Measurements from ENCODE around the gene PSMG3. TPM values are rescaled to one million over a fixed set of nuclear protein-coding genes. Genes with fewer than 3 reads are reported as not detected.

The PSMG3 gene
- total and polyA plus RNA-seq, 7 experiments from 2014 or later: 12.1 to 57.9 (median 23.4) TPM

DNA sequence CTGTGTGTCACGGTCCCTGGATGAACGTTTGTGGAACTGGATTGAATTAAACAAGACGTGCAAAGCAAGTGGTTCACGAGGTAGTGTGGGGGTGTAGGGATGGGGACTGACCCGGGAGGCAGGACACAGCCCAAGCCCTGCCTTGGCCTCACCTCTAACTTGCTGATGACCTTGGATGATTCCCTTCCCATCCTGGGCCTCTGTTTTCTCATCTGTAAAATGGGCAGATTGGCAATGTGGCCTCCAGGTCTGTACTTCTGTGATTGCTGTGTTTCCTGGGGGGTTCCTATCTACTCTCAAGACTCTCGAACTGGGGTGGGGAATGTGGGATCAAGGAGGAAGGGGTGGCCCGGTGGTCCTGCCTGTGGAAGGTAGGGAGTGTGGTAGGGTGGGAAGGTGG lies 6.0 kb upstream of the PSMG3 start:
- ATAC-seq (no peak), DNase-seq (no peak)
- Mint-ChIP-seq H3K36me3 (peaks cover 0 to 4% (median 0%) of the 10 kb centered on the region in 5 donors), H3K27ac (no peak overlapping the region), H3K27me3 (no peaks in the 10 kb centered on the region), H3K4me3 (no peak overlapping the region), H3K9me3 (peaks cover 0 to 3% (median 0%) of the 10 kb centered on the region in 11 donors), H3K4me1 (peaks cover 19 to 38% (median 26%) of the 10 kb centered on the region in 7 donors)
- no peaks in the 10 kb centered on the region for H3K27me3 ChIP-seq (ENCODE audit: control insufficient read depth in 2 of 2, insufficient read depth in 2 of 2, low read length in 2 of 2)
- H3K4me1 ChIP-seq (ENCODE audit: control insufficient read depth in 2 of 2, insufficient read depth in 2 of 2, low read length in 2 of 2): peaks cover 3 to 12% of the 10 kb centered on the region in 2 donors
- CTCF ChIA-PET: no interaction called here
- POLR2A ChIA-PET: no interaction called here
- intact Hi-C loops (cut with micrococcal nuclease): loop anchor here in 1 of 2 donors (10.0 kb wide), 3 partner anchors 349 to 659 kb away; partner anchors contain the start of gene MAD1L1
- H3K27ac ChIP-seq (ENCODE audit: low read depth, low read length): no peak overlapping the region
- no peak overlapping the region for H3K4me3 ChIP-seq (ENCODE audit: low read length)
- no peaks in the 10 kb centered on the region for H3K9me3 ChIP-seq (ENCODE audit: control insufficient read depth in 2 of 3, low read length in 3 of 3)
- H3K36me3 ChIP-seq (ENCODE audit: control insufficient read depth in 2 of 3, insufficient read depth in 3 of 3, low read length in 3 of 3): no peaks in the 10 kb centered on the region

- Histone ChIP-seq H3K9me3 (ENCODE audit: control insufficient read depth in 2 of 3, low read length in 3 of 3) (no peaks in the 10 kb centered on the region), H3K27ac (ENCODE audit: low read depth, low read length) (no peak overlapping the region), H3K27me3 (ENCODE audit: control insufficient read depth in 2 of 2, insufficient read depth in 2 of 2, low read length in 2 of 2) (no peaks in the 10 kb centered on the region), H3K4me1 (ENCODE audit: control insufficient read depth in 2 of 2, insufficient read depth in 2 of 2, low read length in 2 of 2) (peaks cover 3 to 16% of the 10 kb centered on the region in 2 donors), H3K4me3 (ENCODE audit: low read length) (no peak overlapping the region), H3K36me3 (ENCODE audit: control insufficient read depth in 2 of 3, insufficient read depth in 3 of 3, low read length in 3 of 3) (peaks cover 0 to 12% (median 0%) of the 10 kb centered on the region in 3 experiments)
- Mint-ChIP-seq H3K4me1 (peaks cover 14 to 36% (median 26%) of the 10 kb centered on the region in 7 donors), H3K4me3 (peak overlapping the region in 7 of 10 donors; percentile 2 to 91 (median 49)), H3K9me3 (peaks cover 0 to 2% (median 0%) of the 10 kb centered on the region in 11 donors), H3K27ac (peak overlapping the region in 8 of 9 donors; percentile 11 to 84 (median 35)), H3K36me3 (peaks cover 0 to 6% (median 0%) of the 10 kb centered on the region in 5 donors), H3K27me3 (no peaks in the 10 kb centered on the region)
- ChIA-PET POLR2A (no interaction called here), CTCF (no interaction called here)
- ATAC-seq (no peak), DNase-seq (no peak)
- intact Hi-C loops (cut with micrococcal nuclease): loop anchor here (5.0 to 10.0 kb wide), 5 partner anchors 353 to 985 kb away; partner anchors contain the start of genes BRAT1 (in 1 of the 2), IQCE (in 1 of the 2) and MAD1L1 (in 1 of the 2)
Observed at GRCh38 chr7:1572111-1572822, 2.4 kb upstream of the PSMG3 start.

GRCh38 chr7:1569440-1569832 lies 396 bp downstream of the PSMG3 start:
- peaks cover 0 to 14% (median 0%) of the 10 kb centered on the region in 5 donors for H3K36me3 Mint-ChIP-seq
- H3K9me3 Mint-ChIP-seq: no peaks in the 10 kb centered on the region
- H3K27me3 ChIP-seq (ENCODE audit: control insufficient read depth in 2 of 2, insufficient read depth in 2 of 2, low read length in 2 of 2): no peaks in the 10 kb centered on the region
- H3K27me3 Mint-ChIP-seq: no peaks in the 10 kb centered on the region
- POLR2A ChIA-PET: interaction anchor here (1.4 kb wide), 1 partner anchor 37 kb away, joined by 5 read pairs; no protein-coding TSS in a partner anchor
- ATAC-seq (peak; percentile 49), DNase-seq (no peak)
- peak overlapping the region; percentile 95 for H3K27ac ChIP-seq (ENCODE audit: low read depth, low read length)
- H3K4me3 ChIP-seq (ENCODE audit: low read length): peak overlapping the region; percentile 90
- peaks cover 3 to 16% of the 10 kb centered on the region in 2 donors for H3K4me1 ChIP-seq (ENCODE audit: control insufficient read depth in 2 of 2, insufficient read depth in 2 of 2, low read length in 2 of 2)
- no peaks in the 10 kb centered on the region for H3K9me3 ChIP-seq (ENCODE audit: control insufficient read depth in 2 of 3, low read length in 3 of 3)
- CTCF ChIA-PET: interaction anchor here (0.9 to 1.7 kb wide), 2 partner anchors 10 to 13 kb away, joined by 3 to 5 read pairs; partner anchors contain the start of gene TMEM184A
- H3K36me3 ChIP-seq (ENCODE audit: control insufficient read depth in 2 of 3, insufficient read depth in 3 of 3, low read length in 3 of 3): peaks cover 0 to 30% (median 0%) of the 10 kb centered on the region in 3 experiments
- H3K4me3 Mint-ChIP-seq: peak overlapping the region; percentile 65 to 91 (median 82)
- H3K4me1 Mint-ChIP-seq: peaks cover 14 to 36% (median 26%) of the 10 kb centered on the region in 7 donors
- intact Hi-C loops (cut with micrococcal nuclease): loop anchor here in 1 of 2 donors (1.0 kb wide), 1 partner anchor 37 kb away; no protein-coding TSS in a partner anchor
- H3K27ac Mint-ChIP-seq: peak overlapping the region; percentile 36 to 88 (median 70)

- peaks cover 14 to 36% (median 26%) of the 10 kb centered on the region in 7 donors for H3K4me1 Mint-ChIP-seq
- no peak for ATAC-seq
- no peak for DNase-seq
- H3K4me3 Mint-ChIP-seq: peak overlapping the region; percentile 65 to 91 (median 82)
- POLR2A ChIA-PET: interaction anchor here (0.7 to 1.1 kb wide), 2 partner anchors 36 to 67 kb away, joined by 3 to 5 read pairs; no protein-coding TSS in a partner anchor
- no peaks in the 10 kb centered on the region for H3K9me3 Mint-ChIP-seq
- H3K27me3 ChIP-seq (ENCODE audit: control insufficient read depth in 2 of 2, insufficient read depth in 2 of 2, low read length in 2 of 2): no peaks in the 10 kb centered on the region
- peak overlapping the region; percentile 36 to 88 (median 70) for H3K27ac Mint-ChIP-seq
- peaks cover 3 to 16% of the 10 kb centered on the region in 2 donors for H3K4me1 ChIP-seq (ENCODE audit: control insufficient read depth in 2 of 2, insufficient read depth in 2 of 2, low read length in 2 of 2)
- intact Hi-C loops (cut with micrococcal nuclease): loop anchor here in 1 of 2 donors (1.0 kb wide), 1 partner anchor 37 kb away; no protein-coding TSS in a partner anchor
- no peaks in the 10 kb centered on the region for H3K9me3 ChIP-seq (ENCODE audit: control insufficient read depth in 2 of 3, low read length in 3 of 3)
- H3K4me3 ChIP-seq (ENCODE audit: low read length): peak overlapping the region; percentile 90
- CTCF ChIA-PET: interaction anchor here (0.9 kb wide), 1 partner anchor 13 kb away, joined by 3 read pairs; the partner anchor contains the start of gene TMEM184A
- peak overlapping the region; percentile 95 for H3K27ac ChIP-seq (ENCODE audit: low read depth, low read length)
- H3K27me3 Mint-ChIP-seq: no peaks in the 10 kb centered on the region
- peaks cover 0 to 14% (median 0%) of the 10 kb centered on the region in 5 donors for H3K36me3 Mint-ChIP-seq
- H3K36me3 ChIP-seq (ENCODE audit: control insufficient read depth in 2 of 3, insufficient read depth in 3 of 3, low read length in 3 of 3): peaks cover 0 to 30% (median 0%) of the 10 kb centered on the region in 3 experiments
Observed at GRCh38 chr7:1569016-1569415, 816 bp downstream of the PSMG3 start.

DNA sequence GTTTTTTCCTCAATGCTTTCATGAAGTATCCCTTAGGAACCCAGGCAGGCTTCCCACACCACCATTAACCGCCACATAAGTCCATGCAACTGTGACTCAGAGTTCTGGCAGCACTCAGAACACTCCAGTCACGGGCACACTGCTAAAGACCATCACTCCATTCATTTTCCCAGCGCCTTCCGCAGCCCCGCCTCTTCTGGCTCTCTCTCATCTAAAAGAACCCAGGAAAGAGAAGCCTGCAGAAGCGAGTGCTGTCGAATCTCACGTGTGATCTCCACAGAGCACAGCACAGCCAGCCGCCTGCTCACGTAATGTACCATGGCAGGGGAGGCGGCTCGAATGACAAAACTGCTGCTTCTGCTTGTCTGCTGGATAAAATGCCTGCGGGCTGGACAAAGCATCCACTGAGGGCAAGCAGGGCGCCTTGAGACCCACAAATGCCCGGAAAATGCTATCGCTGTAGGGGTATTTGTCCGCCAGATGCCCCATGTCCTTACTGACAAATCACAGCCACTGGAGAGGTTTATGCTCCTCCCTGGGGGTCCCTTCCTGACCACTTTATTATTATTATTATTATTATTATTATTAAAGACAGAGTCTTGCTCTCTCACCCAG lies 1.8 kb downstream of the PSMG3 start:
- H3K27me3 ChIP-seq (ENCODE audit: control insufficient read depth in 2 of 2, insufficient read depth in 2 of 2, low read length in 2 of 2): no peaks in the 10 kb centered on the region
- DNase-seq (no peak), ATAC-seq (no peak)
- ChIA-PET POLR2A (interaction anchor here (0.6 to 1.1 kb wide), 3 partner anchors 35 to 75 kb away, joined by 3 to 6 read pairs (median 5); no protein-coding TSS in a partner anchor), CTCF (no interaction called here)
- Mint-ChIP-seq H3K9me3 (no peaks in the 10 kb centered on the region), H3K4me3 (peak overlapping the region in 6 of 10 donors; percentile 33 to 88 (median 64)), H3K36me3 (peaks cover 0 to 14% (median 0%) of the 10 kb centered on the region in 5 donors), H3K27me3 (no peaks in the 10 kb centered on the region), H3K4me1 (peaks cover 14 to 33% (median 25%) of the 10 kb centered on the region in 7 donors), H3K27ac (peak overlapping the region in 3 of 9 donors; percentile 6 to 74 (median 9))
- H3K36me3 ChIP-seq (ENCODE audit: control insufficient read depth in 2 of 3, insufficient read depth in 3 of 3, low read length in 3 of 3): peaks cover 0 to 30% (median 0%) of the 10 kb centered on the region in 3 experiments
- H3K4me1 ChIP-seq (ENCODE audit: control insufficient read depth in 2 of 2, insufficient read depth in 2 of 2, low read length in 2 of 2): peaks cover 3 to 16% of the 10 kb centered on the region in 2 donors
- no peaks in the 10 kb centered on the region for H3K9me3 ChIP-seq (ENCODE audit: control insufficient read depth in 2 of 3, low read length in 3 of 3)
- H3K4me3 ChIP-seq (ENCODE audit: low read length): no peak overlapping the region
- intact Hi-C loops (cut with micrococcal nuclease): no loop called here
- no peak overlapping the region for H3K27ac ChIP-seq (ENCODE audit: low read depth, low read length)

DNA sequence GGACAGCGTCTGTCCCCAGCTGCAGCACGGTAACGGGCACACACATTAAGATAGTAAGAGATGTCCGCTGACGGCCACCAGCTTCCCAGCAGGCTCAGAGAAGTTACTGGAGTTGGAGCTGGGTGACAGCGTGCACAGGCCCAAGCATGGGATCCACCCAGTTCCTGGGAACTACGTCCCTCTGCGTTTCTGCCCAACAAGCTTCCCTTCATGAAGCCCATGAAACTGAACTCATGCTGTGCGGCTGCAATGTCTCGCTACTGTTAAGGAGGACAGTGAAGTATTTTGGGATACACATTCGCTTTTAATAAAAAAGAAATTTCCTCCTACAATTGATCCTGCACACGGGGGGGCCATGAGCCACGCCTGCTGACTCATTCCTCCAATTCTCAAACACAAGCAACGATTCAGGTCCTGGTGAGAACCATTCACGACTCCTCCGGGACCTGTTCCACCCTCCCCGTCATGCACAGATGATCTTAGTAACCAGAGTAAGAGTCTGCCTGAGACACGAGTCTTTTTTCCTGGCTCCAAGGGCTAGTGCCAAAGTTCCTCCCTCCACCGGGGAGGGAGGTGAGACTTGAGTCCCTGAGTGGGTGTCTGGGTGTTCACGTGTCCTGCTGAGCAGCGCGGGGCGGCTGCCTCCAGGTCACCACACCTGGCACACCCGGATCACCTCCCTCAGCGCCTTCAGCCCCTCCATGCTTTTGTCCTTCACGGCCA lies 2.6 kb downstream of the PSMG3 start:
- Histone ChIP-seq H3K27me3 (ENCODE audit: control insufficient read depth in 2 of 2, insufficient read depth in 2 of 2, low read length in 2 of 2) (no peaks in the 10 kb centered on the region), H3K27ac (ENCODE audit: low read depth, low read length) (no peak overlapping the region), H3K4me1 (ENCODE audit: control insufficient read depth in 2 of 2, insufficient read depth in 2 of 2, low read length in 2 of 2) (peaks cover 3 to 16% of the 10 kb centered on the region in 2 donors), H3K4me3 (ENCODE audit: low read length) (no peak overlapping the region), H3K36me3 (ENCODE audit: control insufficient read depth in 2 of 3, insufficient read depth in 3 of 3, low read length in 3 of 3) (peaks cover 0 to 30% (median 0%) of the 10 kb centered on the region in 3 experiments), H3K9me3 (ENCODE audit: control insufficient read depth in 2 of 3, low read length in 3 of 3) (no peaks in the 10 kb centered on the region)
- POLR2A ChIA-PET: no interaction called here
- H3K9me3 Mint-ChIP-seq: no peaks in the 10 kb centered on the region
- peaks cover 11 to 25% (median 20%) of the 10 kb centered on the region in 7 donors for H3K4me1 Mint-ChIP-seq
- no peak for ATAC-seq
- H3K36me3 Mint-ChIP-seq: peaks cover 0 to 14% (median 0%) of the 10 kb centered on the region in 5 donors
- intact Hi-C loops (cut with micrococcal nuclease): no loop called here
- CTCF ChIA-PET: interaction anchor here (0.6 kb wide), 1 partner anchor 58 kb away, joined by 3 read pairs; no protein-coding TSS in a partner anchor
- peak overlapping the region in 4 of 10 donors; percentile 4 to 74 (median 37) for H3K4me3 Mint-ChIP-seq
- no peak for DNase-seq
- peak overlapping the region in 5 of 9 donors; percentile 4 to 51 (median 31) for H3K27ac Mint-ChIP-seq
- no peaks in the 10 kb centered on the region for H3K27me3 Mint-ChIP-seq
